Effector CD8-positive, alpha-beta T cell (primary cell): ENCODE measurements around the gene GP1BB.

Source experiments
- DNase-seq: peaks from one replicate; lab custom pipeline; 2025; lab: John Stamatoyannopoulos, UW

The GP1BB gene

GRCh38 chr22:19727310-19728150 is 4.2 kb downstream of the GP1BB start:
- no peak for DNase-seq

GRCh38 chr22:19728271-19728670 is 4.9 kb downstream of the GP1BB start:
- DNase-seq, result no peak

- DNase-seq, result no peak
These were observed 5.5 kb downstream of the GP1BB start for GRCh38 chr22:19728836-19729235.

- no peak for DNase-seq
These were observed 6.2 kb downstream of the GP1BB start for GRCh38 chr22:19729507-19729906.

- DNase-seq, result no peak
These were observed 6.9 kb downstream of the GP1BB start for GRCh38 chr22:19730198-19730597.

- DNase-seq, result peak; percentile 80
These were observed 7.5 kb downstream of the GP1BB start for GRCh38 chr22:19730655-19731360.

- no peak for DNase-seq
These were observed 8.2 kb downstream of the GP1BB start for GRCh38 chr22:19731361-19732135.

GRCh38 chr22:19732403-19733113 is 9.2 kb downstream of the GP1BB start:
- no peak for DNase-seq

GRCh38 chr22:19733755-19734154 is 10.4 kb downstream of the GP1BB start:
- DNase-seq, result no peak

- no peak for DNase-seq
These were observed 10.8 kb downstream of the GP1BB start for GRCh38 chr22:19734163-19734562.

GRCh38 chr22:19734837-19735382 is 11.6 kb downstream of the GP1BB start:
- no peak for DNase-seq

- DNase-seq, result no peak
These were observed 12.5 kb downstream of the GP1BB start for GRCh38 chr22:19735665-19736510.

- no peak for DNase-seq
These were observed 14.7 kb downstream of the GP1BB start for GRCh38 chr22:19737846-19738663.

- no peak for DNase-seq
These were observed 15.5 kb downstream of the GP1BB start for GRCh38 chr22:19738664-19739447.

GRCh38 chr22:19739448-19739895 is 16.1 kb downstream of the GP1BB start:
- DNase-seq, result no peak

- DNase-seq, result no peak
These were observed 16.6 kb downstream of the GP1BB start for GRCh38 chr22:19739911-19740449.

- no peak for DNase-seq
These were observed 17.2 kb downstream of the GP1BB start for GRCh38 chr22:19740586-19740985.

GRCh38 chr22:19741053-19741452 is 17.7 kb downstream of the GP1BB start:
- no peak for DNase-seq
